GM12872 (cell line): Measurements from ENCODE around the gene BCAP31.

Experiments
- TF ChIP-seq, protein P1 (sequence below): IDR thresholded peaks from 3 replicates; pipeline ENCODE4 v1.5.1; 2011; ENCODE audit warnings: low read depth, mild to moderate bottlenecking, low read length, moderate library complexity; ENCODE audit not compliant: insufficient read depth

The BCAP31 gene

DNA sequence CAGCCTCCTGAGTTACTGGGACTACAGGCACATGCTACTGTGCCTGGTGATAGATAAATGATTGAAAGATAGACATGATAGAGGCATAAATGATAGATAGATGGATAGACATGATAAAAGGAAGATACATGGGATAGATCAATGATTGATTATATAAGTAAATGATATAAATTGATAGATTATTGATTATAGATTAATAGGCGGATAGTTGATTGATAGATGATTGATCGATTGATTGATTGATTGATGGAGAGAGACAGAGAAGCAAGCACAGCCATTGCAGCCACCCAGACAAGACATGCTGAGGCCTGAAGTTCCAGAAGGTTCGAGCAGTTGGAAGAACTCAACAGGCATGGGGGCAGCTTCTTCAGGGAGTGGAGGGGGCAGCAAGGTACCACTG lies 22.2 kb upstream of the BCAP31 start:
- TF ChIP-seq, protein P1, sequence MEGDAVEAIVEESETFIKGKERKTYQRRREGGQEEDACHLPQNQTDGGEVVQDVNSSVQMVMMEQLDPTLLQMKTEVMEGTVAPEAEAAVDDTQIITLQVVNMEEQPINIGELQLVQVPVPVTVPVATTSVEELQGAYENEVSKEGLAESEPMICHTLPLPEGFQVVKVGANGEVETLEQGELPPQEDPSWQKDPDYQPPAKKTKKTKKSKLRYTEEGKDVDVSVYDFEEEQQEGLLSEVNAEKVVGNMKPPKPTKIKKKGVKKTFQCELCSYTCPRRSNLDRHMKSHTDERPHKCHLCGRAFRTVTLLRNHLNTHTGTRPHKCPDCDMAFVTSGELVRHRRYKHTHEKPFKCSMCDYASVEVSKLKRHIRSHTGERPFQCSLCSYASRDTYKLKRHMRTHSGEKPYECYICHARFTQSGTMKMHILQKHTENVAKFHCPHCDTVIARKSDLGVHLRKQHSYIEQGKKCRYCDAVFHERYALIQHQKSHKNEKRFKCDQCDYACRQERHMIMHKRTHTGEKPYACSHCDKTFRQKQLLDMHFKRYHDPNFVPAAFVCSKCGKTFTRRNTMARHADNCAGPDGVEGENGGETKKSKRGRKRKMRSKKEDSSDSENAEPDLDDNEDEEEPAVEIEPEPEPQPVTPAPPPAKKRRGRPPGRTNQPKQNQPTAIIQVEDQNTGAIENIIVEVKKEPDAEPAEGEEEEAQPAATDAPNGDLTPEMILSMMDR: no peak

- TF ChIP-seq, protein P1: no peak
Observed at GRCh38 chrX:153744210-153745066, 20.3 kb upstream of the BCAP31 start.

DNA sequence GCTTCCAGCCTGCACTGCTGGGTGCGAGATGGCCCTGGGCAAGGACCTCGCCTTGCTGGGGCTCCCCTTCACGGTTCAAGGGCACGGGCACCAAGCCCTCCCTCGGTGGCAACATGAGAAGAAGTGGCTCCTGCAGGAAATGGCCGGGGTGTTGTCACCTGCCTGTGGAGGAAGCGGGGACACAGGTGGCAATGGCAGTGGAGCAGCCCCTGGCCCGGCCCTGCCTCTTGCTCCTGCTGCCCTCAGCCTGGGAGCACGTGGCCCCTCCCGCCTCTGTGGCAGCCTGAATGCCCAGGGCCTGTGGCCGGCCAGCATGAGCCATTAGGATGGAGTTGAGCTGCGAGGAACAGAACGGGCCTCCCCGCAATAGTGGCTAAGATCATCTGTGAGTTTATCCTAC lies 17.3 kb upstream of the BCAP31 start:
- TF ChIP-seq, protein P1: no peak

DNA sequence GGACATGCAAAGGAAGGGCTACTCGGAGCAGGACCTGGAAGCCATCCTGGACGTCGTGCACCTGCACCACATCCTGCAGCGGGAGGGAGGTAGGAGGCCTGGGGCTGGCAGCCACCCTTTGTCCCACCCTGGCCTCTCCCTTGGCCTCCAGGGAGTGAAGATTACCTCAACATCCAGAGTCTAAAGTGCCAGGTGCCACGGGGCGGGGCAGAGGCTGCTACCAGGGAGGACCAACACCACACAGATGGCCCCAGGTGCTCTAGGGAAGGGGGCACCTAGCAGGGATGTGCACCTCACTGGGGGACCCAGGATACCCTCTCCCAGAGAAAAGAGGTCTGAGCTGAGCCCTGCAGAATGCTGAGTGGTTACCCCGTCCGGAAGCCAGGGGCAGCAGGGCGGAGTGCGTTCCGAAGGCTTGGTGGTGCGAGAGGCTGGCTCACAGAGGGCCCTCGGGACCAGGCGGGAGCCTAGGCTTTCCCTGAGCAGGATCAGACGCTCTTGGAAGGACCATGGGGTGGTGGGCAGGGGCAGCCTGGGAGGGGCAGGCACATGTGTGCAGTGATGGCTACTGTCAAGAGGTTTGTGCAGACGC lies 16.5 kb upstream of the BCAP31 start:
- TF ChIP-seq, protein P1: no peak

DNA sequence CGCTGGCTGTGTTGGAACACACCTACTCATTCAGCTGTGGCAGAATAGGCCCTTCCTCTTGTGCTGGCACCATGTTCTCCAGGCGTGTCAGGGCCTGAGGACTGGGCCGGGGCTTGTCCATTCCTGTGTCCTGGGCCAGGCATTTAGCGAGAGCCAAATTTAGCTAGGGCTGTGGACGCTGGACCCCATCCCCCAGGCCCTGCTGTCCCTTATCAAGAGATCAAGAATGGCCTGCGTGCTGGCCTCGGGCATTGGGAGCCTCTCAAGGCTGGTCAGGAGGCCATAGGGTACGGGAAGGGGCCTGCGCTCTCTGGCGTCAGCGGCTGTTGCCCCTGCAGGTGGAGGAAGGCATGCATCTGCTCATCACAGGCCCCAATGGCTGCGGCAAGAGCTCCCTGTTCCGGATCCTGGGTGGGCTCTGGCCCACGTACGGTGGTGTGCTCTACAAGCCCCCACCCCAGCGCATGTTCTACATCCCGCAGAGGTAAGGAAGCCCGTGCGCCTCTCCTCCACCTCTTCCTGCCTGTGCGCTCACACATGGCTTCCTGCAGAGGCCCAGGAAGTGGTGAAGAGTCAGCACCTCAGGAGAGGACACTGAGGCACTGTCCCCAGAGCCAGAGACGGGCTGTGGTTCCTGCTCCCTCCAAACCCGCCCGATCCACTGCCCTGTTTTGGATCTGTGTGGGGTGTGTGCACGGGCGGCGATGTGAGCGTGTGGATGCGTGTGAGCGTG lies 15.7 kb upstream of the BCAP31 start:
- TF ChIP-seq, protein P1: no peak

DNA sequence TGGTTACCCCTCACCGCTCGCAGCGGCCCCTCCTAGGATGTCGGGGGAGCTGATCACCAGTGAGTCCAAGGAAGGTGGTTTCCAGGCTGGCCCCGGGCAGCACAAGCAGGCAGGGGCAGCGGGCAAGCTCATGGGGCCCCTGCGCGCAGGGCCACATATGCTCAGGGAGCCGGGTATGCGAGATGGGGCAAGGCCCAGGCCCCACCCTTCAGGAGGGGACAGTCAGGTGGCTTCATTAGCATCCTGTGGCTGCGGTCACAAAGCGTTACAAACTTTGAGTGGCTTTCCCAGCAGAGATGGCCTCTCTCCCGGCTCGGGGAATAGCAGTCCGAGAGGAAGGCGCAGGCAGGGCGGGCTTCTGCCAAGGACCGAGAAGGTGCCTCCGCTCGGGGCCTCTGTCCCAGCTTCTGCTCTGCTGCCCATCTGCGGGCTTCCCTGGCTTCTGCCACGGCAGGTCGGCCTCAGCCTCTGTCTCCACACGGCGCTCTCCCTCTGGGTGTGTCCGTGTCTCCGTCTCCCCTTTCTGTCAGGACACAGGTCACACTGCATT lies 13.9 kb upstream of the BCAP31 start:
- TF ChIP-seq, protein P1: no peak

DNA sequence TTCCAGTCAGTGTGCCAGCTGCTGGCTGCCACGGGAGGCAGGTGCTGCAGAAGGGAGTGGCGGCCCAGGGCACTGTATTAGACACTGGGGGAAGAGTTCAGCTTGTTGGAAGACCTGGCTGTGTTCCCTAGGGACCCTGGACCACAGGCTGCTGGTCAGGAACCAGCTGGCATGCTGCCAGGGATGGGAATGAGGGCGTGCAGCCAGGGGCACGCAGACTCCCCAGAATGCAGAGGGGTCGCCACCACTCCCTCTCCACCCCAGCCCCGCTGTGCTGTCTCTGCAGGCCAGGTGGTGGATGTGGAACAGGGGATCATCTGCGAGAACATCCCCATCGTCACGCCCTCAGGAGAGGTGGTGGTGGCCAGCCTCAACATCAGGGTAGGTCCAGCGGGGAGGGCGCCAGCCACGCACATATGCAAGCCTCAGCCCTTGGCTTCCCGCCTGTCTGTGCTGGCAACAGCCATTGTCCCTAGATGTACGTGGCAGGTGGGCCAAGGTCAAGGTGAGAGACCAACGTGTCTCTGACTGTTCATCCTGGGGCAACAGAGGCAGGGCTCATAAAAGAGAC lies 12.8 kb upstream of the BCAP31 start:
- TF ChIP-seq, protein P1: no peak
